PFSK-1 (cell line): ENCODE data around the gene OCLN.

Source experiments
- FOXP2 ChIP-seq: optimal IDR thresholded peaks from 2 replicates; pipeline ENCODE3; 2011; ENCODE audit warnings: borderline replicate concordance, control low read depth, inconsistent platforms; ENCODE audit not compliant: insufficient read depth; ENCODE audit errors: extremely low read length, extremely low read depth
- POLR2AphosphoS5 ChIP-seq: IDR thresholded peaks from 2 replicates; pipeline ENCODE4 v1.6.1; 2012; ENCODE audit warnings: low read depth, mild to moderate bottlenecking, control low read depth, low read length, moderate library complexity
- REST ChIP-seq, 2 experiments: IDR thresholded peaks; 2 replicates each; pipeline versions ENCODE4 v1.6.1 to v1.8.0; 2011 to 2012; ENCODE audit warnings: low read depth in 2 of 2, low read length in 2 of 2, control low read depth in 1 of 2, inconsistent platforms in 1 of 2, mild to moderate bottlenecking in 1 of 2, moderate library complexity in 1 of 2; ENCODE audit not compliant: insufficient read depth in 1 of 2
- SIN3A ChIP-seq: IDR thresholded peaks from 2 replicates; pipeline ENCODE4 v1.6.1; 2012; ENCODE audit warnings: mild to moderate bottlenecking, low read length, moderate library complexity, borderline replicate concordance; ENCODE audit not compliant: insufficient read depth
- TAF1 ChIP-seq: IDR thresholded peaks from 2 replicates; pipeline ENCODE4 v1.6.1; 2012; ENCODE audit warnings: low read length, control low read depth, borderline replicate concordance; ENCODE audit not compliant: insufficient read depth

OCLN gene

GRCh38 chr5:69454460-69455249 lies 37.9 kb upstream of the OCLN start:
- TF ChIP-seq SIN3A, result no peak
- no peak for TF ChIP-seq FOXP2
- no peak for TF ChIP-seq REST (IDR thresholded peaks at IDR 0.05; ENCODE audit: insufficient read depth in 1 of 2, low read depth in 2 of 2, low read length in 2 of 2)
- no peak for TF ChIP-seq TAF1
- no peak for TF ChIP-seq POLR2AphosphoS5

GRCh38 chr5:69462170-69462569 lies 30.4 kb upstream of the OCLN start:
- TF ChIP-seq TAF1, result no peak
- no peak for TF ChIP-seq POLR2AphosphoS5
- no peak for TF ChIP-seq FOXP2
- TF ChIP-seq REST (IDR thresholded peaks at IDR 0.05; ENCODE audit: insufficient read depth in 1 of 2, low read depth in 2 of 2, low read length in 2 of 2), result no peak
- TF ChIP-seq SIN3A, result no peak

GRCh38 chr5:69467442-69468225 lies 25.0 kb upstream of the OCLN start:
- TF ChIP-seq FOXP2, result no peak
- TF ChIP-seq POLR2AphosphoS5, result no peak
- no peak for TF ChIP-seq SIN3A
- TF ChIP-seq TAF1, result no peak
- TF ChIP-seq REST (IDR thresholded peaks at IDR 0.05; ENCODE audit: insufficient read depth in 1 of 2, low read depth in 2 of 2, low read length in 2 of 2), result no peak

- TF ChIP-seq POLR2AphosphoS5 (no peak), FOXP2 (no peak), SIN3A (no peak)
These were observed 24.0 kb upstream of the OCLN start for GRCh38 chr5:69468631-69469030.

GRCh38 chr5:69477170-69477569 lies 15.4 kb upstream of the OCLN start:
- TF ChIP-seq REST (IDR thresholded peaks at IDR 0.05; ENCODE audit: insufficient read depth in 1 of 2, low read depth in 2 of 2, low read length in 2 of 2) (no peak), FOXP2 (no peak), SIN3A (no peak), POLR2AphosphoS5 (no peak), TAF1 (no peak)
